HG03442 (cell line): ENCODE results near the gene APAF1.

Source experiments
- ATAC-seq: cut with Tn5 transposase; IDR thresholded peaks from one replicate; pipeline ENCODE4 v1.9.1; 2021; ENCODE audit warnings: mild to moderate bottlenecking, moderate library complexity; ENCODE audit not compliant: unreplicated experiment

The APAF1 gene

DNA sequence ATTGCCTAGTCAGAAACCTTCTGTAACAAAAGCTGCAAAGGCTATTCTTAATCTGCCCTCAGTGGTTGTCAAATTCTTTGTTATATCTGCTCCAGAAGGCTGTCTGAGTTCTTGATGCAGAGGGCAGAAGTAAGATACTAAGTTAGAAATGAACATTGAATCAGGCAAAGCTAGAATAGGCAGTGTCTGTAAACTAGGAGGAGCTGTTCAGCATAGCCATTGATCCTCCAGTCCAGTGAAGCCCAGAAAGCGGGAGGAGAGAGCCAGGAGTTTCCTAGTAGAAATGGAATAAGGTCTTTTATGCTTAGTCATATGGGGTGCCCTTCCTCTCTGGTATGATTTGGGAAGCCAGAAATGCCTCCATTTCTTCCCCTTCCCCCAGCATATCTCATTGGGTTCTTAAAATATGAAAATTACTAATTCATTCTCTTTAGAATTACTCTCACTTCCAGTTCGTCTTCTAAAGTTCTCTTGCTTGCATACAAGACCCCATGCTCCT is 76.2 kb downstream of the APAF1 start:
- ATAC-seq, result no peak

DNA sequence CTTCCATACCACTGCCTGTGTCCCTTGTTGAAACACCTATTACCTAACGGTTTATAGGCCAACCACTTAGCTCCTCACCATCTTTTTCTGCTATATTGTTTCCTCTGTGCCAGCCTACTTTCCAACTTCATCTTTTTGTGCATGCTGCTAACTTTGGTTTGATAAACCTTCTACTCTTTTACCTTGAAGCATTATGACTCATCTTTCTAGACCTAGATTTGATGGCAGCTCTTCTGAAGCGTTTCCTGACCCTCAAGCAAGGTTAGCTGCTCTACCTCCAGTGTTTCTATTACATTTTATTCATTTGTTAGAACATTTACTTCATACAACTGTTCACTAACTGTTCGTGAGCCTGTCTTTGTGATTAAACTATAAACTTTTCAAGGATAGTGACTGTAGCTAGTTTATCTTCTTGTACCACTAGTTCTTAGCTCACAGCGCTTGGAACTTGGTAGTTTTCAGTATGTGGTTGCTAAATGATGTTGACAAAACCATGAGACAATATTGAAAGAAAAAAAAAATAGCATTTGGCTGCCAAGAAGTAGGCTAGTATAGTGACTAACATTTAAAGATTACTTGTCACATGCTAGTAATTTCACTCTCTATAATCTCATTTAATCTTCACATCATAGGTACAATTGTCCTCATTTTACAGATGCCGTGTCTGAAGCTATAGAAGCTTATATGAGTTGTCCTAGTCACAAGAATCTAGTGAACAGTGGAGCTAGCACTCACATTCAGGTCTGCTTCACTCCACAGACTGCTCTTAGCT is 79.5 kb downstream of the APAF1 start:
- ATAC-seq, result no peak

- peak; percentile 93 for ATAC-seq
Observed at GRCh38 chr12:98725476-98726247, 80.6 kb downstream of the APAF1 start.

GRCh38 chr12:98727196-98727595 is 82.1 kb downstream of the APAF1 start:
- ATAC-seq, result no peak

GRCh38 chr12:98730412-98730811 is 85.3 kb downstream of the APAF1 start:
- ATAC-seq, result no peak

- no peak for ATAC-seq
Observed at GRCh38 chr12:98733667-98734350, 88.7 kb downstream of the APAF1 start.

DNA sequence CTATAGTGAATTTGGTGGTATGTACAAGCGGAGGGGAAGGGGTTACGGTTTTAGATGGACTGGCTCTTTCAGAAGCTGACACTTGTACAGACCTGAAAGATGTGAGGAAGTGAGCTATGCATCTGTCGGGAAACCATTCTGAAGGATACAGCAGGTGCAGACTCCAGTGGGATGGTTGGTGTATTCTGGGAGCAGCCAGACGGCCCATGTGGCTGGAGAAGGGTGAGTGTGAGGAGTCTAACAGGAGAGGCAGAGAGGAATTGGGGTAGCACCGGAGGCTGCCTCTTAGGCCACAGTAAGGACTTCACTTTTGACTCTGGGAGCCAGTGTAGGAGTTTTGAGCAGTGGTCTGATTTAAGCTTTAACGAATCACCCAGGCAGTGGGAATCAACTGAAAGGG is 90.7 kb downstream of the APAF1 start:
- ATAC-seq, result no peak

- ATAC-seq, result no peak
Observed at GRCh38 chr12:98736352-98737321, 91.5 kb downstream of the APAF1 start.

DNA sequence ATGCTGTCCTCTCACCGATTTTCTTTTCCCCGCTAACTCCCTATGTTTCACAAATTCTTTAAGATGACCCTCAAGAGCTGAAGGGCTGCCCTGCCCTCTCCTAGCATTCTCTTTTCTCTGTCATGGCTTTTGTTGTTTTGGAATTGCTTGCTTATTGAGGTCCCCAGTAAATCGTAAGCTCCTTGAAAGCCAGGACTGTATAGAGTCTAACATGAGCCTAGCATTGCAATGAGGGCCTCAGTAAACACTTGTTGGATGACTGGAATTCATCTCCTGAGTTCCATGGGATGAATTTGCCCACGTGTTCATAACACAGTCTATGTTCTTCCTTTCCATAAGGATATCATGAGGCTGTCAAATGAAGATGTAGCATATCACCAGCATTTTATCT is 92.2 kb downstream of the APAF1 start:
- ATAC-seq, result no peak

DNA sequence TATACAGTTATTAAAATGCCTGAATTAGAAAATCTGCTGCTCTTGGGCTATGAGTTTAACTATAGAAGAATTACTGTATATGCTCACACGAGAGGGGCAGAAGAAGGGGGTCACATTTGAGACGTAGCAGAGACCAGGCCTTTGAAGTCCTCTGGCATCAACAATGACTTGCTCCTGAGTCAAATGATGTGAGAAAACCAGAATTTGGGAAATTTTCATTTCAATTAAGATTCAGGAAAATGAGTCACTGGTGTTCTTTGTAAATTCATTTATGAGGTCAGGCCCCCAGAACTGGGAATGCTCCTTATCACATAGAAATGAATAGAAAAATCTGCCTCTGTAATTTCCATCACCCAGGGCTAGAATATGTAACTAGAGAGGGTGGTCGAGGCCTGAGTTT is 92.9 kb downstream of the APAF1 start:
- ATAC-seq, result no peak

- ATAC-seq, result no peak
Observed at GRCh38 chr12:98738539-98738938, 93.4 kb downstream of the APAF1 start.

GRCh38 chr12:98740751-98741150 is 95.7 kb downstream of the APAF1 start:
- no peak for ATAC-seq

DNA sequence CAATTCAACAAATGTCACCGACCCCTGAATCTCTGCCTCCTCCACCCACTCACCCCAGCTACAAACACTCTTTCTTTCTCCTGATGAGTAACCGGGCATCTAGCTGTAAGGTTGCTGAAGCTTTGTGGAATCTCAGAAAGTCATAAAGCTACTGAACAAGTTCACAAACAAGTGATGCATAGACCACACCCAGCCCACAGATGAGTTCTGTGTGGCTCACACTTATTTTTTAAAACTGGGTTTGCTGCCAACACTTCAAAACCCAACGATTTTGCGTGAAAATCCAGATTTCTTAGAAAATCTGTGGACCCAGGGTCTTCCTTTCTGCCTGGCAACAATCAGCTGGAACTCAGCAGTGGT is 96.1 kb downstream of the APAF1 start:
- ATAC-seq, result no peak

DNA sequence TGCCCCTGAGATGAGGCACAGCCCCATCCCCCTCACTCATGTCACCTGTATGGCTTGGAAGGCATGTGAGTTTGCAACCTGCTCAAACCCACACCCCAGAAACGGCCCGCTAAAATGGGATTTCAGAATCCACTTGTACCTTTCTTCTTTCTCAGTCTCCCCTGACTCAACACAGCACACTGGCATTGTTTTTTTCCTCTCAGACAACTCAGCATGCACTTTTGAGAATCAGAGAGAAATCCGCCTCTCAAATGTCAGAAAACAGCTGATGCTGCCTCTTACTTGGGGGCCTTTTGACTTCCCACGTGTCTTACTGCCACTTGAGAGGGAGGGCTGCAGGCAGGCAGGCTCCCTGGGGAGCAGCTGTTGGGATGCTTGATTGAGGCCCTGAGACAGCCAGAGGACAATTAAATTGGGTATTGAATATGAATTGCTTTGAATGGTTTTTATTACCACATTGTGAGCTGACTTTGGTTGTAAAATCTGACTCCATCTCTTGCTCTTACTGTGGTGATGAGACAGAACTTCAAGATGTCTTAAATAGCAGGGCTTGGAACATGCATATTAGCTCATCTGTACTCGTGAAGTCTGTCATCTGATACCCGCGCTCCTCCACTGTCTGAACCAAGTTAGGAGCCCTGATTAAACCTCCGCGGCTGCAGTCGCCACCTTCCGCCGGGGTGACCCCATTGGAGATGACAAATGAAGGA is 96.6 kb downstream of the APAF1 start:
- no peak for ATAC-seq

DNA sequence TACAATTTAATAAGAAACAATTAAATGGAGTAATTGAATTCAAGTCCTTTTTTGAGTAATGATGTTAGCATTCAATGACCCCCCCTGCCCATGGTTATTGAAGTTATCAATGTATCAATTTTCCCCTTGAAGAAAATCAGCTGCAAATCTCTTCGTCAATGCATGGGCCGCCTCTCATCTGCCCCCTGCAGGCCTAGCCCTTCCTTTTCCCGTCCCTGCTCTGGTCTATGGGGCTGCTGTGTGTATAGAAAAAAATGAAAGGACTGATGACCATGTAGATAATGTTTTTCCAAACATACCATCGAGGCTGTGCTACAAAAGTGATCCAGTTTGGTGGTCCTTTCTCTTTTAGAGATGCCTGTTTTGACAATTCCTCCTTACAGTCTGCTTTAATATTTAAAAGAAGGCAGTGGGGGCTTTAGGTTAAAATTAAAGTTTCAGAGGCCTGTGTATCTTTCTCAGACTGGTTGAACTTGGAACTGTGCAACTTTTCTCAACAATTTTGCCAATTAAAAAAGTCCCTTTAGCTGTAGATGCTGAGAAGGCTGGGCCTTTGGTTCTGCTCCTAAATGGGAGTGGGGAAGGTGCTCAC is 98.4 kb downstream of the APAF1 start:
- peak; percentile 51 for ATAC-seq

DNA sequence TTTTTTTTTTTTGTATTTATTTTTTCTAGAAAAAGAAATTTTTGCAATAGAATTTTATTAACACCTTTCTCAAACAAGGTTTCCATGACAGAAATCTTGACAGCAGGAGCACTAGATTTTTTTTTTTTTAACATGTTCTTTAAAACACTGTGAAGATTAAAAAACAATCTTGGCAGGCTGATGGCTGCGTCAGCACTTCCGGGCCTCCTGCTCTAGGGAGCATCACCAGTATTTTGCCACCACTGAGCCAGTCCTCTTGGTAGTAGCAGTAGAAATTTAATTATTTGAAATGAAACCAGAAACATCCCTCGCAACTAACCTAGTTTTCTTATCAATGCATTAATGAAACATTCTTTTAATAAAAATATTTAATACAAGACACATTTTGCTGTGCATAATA is 99.6 kb downstream of the APAF1 start:
- ATAC-seq, result no peak

DNA sequence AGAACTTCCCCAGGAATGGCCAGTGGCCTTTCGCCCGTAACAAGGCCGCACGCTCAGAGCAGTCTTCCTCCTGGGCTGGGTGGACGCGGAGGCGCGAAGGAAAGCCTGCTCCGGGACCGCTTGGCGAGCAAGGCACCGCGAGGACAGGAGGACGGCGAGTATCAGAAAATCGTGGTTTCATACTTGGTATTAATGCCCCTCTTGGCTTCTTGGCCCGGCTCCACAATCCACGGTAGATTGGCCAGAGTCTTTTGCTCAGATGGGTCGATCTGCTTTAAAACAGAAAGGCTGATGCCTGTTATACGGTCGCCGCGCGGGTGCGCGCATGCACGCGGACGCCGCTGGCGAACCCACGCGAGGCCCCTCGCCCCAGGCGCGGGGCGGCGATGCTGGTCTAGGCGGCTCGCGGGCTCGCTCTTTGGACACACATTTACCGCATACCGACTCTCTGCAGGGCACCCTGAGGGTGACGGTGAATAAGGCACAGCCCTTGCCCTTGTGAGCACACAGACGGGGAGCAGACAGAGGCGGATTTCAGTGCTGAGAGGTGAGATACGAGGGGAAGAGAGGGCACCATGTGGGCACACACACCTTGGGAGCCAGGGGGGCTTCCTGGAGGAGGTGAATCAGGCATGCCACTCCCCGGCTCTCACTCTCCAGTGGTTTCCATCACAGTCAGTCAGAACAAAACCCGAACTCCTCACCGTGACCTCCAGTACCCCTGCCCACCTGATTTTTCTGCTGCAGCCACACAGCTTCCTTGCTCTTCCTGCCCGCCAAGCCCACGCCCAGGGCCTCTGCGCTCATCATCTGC is 100.7 kb downstream of the APAF1 start:
- ATAC-seq, result peak; percentile 40

DNA sequence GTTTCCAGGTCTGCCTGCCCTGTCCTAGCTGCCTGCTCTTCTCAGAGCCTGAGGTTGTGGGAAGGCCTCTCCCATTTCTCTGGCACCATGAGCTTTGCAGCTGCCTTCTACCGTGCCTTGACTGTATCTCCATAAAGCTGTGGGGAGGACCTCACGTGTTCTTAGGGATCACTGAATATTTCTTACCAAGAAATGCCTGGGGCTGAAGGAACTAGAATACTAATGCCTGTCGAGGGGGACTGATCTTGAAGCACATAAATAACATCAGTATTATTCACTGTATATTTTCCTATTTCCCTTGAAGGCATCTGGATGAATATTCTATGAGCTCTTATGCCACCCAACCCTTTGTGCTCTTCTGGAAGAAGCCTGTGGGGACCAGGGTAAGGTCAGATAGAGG is 103.4 kb downstream of the APAF1 start:
- ATAC-seq, result no peak

- ATAC-seq, result no peak
Observed at GRCh38 chr12:98750511-98750910, 105.4 kb downstream of the APAF1 start.
